HG02852 (cell line): Measurements from ENCODE around the gene OTULINL.

ENCODE experiments used
- ATAC-seq: cut with Tn5 transposase; IDR thresholded peaks from one replicate; pipeline ENCODE4 v1.9.1; 2021; ENCODE audit warnings: mild to moderate bottlenecking, moderate library complexity; ENCODE audit not compliant: unreplicated experiment

Gene OTULINL

GRCh38 chr5:14598225-14598624, 16.6 kb downstream of the OTULINL start:
- ATAC-seq, result no peak

- ATAC-seq, result no peak
Measured at GRCh38 chr5:14599476-14600127, 18.0 kb downstream of the OTULINL start.

GRCh38 chr5:14600846-14601245, 19.3 kb downstream of the OTULINL start:
- no peak for ATAC-seq

- no peak for ATAC-seq
Measured at GRCh38 chr5:14603141-14603540, 21.5 kb downstream of the OTULINL start.

GRCh38 chr5:14607104-14607503, 25.5 kb downstream of the OTULINL start:
- ATAC-seq, result no peak

GRCh38 chr5:14608169-14608568, 26.6 kb downstream of the OTULINL start:
- no peak for ATAC-seq

- ATAC-seq, result no peak
Measured at GRCh38 chr5:14611737-14612136, 30.1 kb downstream of the OTULINL start.

GRCh38 chr5:14614490-14614889, 32.9 kb downstream of the OTULINL start:
- ATAC-seq, result no peak

GRCh38 chr5:14615365-14615764, 33.8 kb downstream of the OTULINL start:
- no peak for ATAC-seq

- ATAC-seq, result no peak
Measured at GRCh38 chr5:14617441-14617840, 35.8 kb downstream of the OTULINL start.

- ATAC-seq, result no peak
Measured at GRCh38 chr5:14627270-14627669, 45.7 kb downstream of the OTULINL start.

- ATAC-seq, result no peak
Measured at GRCh38 chr5:14628346-14628745, 46.8 kb downstream of the OTULINL start.

- no peak for ATAC-seq
Measured at GRCh38 chr5:14630671-14631070, 49.1 kb downstream of the OTULINL start.

GRCh38 chr5:14635656-14636055, 54.1 kb downstream of the OTULINL start:
- ATAC-seq, result no peak

- ATAC-seq, result no peak
Measured at GRCh38 chr5:14640765-14641164, 59.2 kb downstream of the OTULINL start.

GRCh38 chr5:14644623-14645237, 63.1 kb downstream of the OTULINL start:
- no peak for ATAC-seq

- no peak for ATAC-seq
Measured at GRCh38 chr5:14650052-14650451, 68.5 kb downstream of the OTULINL start.

- ATAC-seq, result no peak
Measured at GRCh38 chr5:14655146-14655741, 73.7 kb downstream of the OTULINL start.

- no peak for ATAC-seq
Measured at GRCh38 chr5:14656898-14657297, 75.3 kb downstream of the OTULINL start.

- no peak for ATAC-seq
Measured at GRCh38 chr5:14659821-14660607, 78.4 kb downstream of the OTULINL start.

GRCh38 chr5:14660833-14661232, 79.2 kb downstream of the OTULINL start:
- no peak for ATAC-seq
